HG03039 (cell line): ENCODE data around the gene TNPO3.
"Not testable (repeated sequence)": the region's sequence is repeated elsewhere in the genome, so short reads cannot be mapped to it uniquely, and the experiment has no call there.

Experiments
- ATAC-seq: cut with Tn5 transposase; IDR thresholded peaks from one replicate; pipeline ENCODE4 v1.9.1; 2021; ENCODE audit warnings: mild to moderate bottlenecking, moderate library complexity; ENCODE audit not compliant: unreplicated experiment

The TNPO3 gene

DNA sequence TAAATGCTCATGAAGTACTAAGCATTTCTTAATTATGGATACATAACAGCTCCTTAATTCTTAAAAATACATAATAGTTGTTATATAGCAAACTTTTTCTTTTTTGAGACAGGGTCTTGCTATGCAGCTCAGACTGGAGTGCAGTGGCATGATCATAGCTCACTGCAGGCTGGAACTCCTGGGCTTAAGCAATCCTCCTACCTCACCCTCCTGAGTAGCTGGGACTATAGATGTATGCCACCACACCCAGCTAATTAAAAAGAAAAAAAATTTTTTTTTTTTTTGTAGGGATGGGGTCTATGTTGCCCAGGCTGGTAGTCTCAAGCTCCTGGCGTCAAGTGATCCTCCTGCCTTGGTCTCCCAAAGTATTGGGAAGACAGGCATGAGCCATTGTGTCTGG is 86.3 kb downstream of the TNPO3 start:
- no peak for ATAC-seq

DNA sequence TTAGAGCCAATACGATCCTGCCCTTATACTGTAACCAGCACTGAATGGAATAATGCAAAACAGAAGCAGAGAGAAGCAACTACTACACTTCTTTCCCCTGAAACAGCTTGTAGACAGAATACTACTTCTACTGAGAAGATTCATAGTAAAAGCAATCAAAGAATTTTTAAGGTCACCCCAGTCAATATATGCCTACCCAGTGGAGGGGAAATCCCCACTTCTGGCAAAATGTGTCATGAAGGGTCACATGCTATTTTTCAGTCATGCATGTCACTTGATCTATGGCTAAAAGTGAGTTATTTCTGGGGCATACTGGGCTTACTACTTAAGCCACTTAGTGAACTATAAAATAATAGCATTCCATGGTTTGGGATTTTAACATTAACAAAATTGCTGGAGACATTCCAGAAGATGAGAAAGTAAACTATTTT is 91.6 kb downstream of the TNPO3 start:
- ATAC-seq: peak; percentile 60

GRCh38 chr7:128962899-128963298 is 92.0 kb downstream of the TNPO3 start:
- ATAC-seq: peak; percentile 15

DNA sequence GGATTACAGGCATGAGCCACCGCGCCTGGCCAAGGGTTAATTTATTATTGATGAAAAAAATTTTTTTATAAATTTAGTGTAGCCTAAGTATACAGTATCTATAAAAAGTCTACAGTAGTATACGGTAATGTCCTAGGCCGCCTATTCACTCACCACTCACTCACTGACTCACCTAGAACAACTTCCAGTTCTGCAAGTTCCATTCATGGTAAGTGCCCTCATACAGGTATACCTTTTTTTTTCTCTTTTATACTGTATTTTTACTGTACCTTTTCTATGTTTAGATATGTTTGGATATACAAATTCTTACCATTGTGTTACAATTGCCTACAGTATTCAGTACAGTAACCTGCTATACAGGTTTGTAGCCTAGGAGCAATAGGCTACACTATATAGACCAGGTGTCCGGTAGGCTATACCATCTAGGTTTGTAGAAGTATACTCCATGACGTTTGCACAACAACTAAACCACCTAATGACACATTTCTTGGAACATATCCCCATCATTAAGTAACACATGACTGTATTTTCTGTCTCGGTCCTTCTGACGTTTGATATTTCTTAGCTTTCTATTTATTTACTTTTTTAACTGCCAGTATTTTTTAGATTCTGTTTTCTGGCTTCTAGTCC is 93.8 kb downstream of the TNPO3 start:
- ATAC-seq: no peak

DNA sequence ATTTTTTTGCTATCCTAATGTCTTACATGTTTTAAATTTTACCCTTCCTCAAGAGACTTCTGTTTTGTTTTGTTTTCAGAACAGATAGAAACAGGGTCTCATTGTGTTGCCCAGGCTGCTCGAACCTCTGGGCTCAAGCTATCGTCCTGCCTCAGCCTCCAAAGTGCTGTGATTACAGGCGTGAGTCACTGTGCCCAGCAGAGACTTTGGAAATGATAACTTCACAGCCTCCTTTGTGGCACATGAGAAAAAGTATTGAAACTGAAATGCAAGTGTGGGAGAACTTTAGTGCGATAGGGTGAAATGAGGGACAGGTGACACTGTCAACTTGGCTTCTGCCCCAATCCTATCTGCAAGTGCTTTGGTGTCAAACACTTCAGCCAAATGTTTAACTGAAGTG is 95.6 kb downstream of the TNPO3 start:
- ATAC-seq: no peak

GRCh38 chr7:128955981-128956380 is 98.9 kb downstream of the TNPO3 start:
- ATAC-seq: no peak

GRCh38 chr7:128954830-128955802 is 99.8 kb downstream of the TNPO3 start:
- ATAC-seq: no peak

DNA sequence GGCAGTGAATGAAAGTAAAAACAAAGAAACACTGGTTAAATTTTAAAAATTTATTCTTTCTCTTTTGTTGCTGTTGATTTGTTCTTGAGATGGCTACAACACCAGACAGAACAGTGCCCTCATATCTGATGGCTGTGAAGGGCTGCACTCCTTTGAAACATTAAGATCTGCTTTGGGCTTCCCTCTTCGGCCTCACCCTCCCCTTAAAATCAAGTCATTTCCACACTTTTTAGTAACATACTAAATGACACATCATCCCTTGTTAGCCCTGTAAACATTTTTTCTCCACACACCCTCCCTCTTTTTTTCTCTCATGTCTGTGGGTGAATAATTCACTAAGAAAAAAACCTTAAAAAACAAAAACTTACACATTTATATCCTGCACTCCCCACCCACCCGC is 100.8 kb downstream of the TNPO3 start:
- ATAC-seq: no peak

- ATAC-seq: no peak
Measured at GRCh38 chr7:128951296-128951695, 103.6 kb downstream of the TNPO3 start.

- ATAC-seq: no peak
Measured at GRCh38 chr7:128948976-128949760, 105.7 kb downstream of the TNPO3 start.

- no peak for ATAC-seq
Measured at GRCh38 chr7:128948312-128948973, 106.5 kb downstream of the TNPO3 start.

DNA sequence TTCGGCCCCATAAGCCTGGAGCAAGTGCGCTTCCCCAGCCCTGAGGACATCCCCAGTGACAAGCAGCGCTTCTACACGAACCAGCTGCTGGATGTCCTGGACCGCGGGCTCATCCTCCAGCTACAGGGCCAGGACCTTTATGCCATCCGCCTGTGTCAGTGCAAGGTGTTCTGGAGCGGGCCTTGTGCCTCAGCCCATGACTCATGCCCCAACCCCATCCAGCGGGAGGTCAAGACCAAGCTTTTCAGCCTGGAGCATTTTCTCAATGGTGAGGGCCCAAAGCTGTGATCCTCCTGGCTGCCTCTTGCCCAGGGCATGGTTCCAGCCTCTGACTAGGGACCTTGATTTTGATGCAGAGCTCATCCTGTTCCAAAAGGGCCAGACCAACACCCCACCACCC is 107.1 kb downstream of the TNPO3 start:
- ATAC-seq: no peak

- ATAC-seq: no peak
Measured at GRCh38 chr7:128946936-128947830, 107.7 kb downstream of the TNPO3 start.

- ATAC-seq: no peak
Measured at GRCh38 chr7:128945668-128946366, 109.1 kb downstream of the TNPO3 start.

- ATAC-seq: no peak
Measured at GRCh38 chr7:128944487-128945236, 110.2 kb downstream of the TNPO3 start.

GRCh38 chr7:128943251-128943650 is 111.7 kb downstream of the TNPO3 start:
- not testable (repeated sequence) for ATAC-seq

DNA sequence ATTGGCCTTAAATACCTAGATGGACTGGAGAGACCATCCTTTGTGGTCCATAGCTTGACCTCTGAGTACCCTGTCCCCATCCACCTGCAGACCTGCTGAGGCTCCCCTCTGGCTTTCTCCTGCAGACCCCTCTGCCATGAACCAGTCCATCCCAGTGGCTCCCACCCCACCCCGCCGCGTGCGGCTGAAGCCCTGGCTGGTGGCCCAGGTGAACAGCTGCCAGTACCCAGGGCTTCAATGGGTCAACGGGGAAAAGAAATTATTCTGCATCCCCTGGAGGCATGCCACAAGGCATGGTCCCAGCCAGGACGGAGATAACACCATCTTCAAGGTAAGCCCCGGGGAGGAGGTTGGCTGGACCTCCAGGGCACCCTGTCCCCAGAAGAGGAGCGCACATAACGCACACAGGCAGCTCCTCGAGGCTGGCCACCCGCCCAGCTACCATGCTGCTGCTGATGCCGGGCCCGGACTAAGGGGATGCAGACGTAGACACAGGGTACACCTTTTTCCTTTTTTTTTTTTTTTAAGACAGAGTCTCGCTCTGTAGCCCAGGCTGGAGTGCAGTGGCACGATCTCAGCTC is 112.9 kb downstream of the TNPO3 start:
- no peak for ATAC-seq

DNA sequence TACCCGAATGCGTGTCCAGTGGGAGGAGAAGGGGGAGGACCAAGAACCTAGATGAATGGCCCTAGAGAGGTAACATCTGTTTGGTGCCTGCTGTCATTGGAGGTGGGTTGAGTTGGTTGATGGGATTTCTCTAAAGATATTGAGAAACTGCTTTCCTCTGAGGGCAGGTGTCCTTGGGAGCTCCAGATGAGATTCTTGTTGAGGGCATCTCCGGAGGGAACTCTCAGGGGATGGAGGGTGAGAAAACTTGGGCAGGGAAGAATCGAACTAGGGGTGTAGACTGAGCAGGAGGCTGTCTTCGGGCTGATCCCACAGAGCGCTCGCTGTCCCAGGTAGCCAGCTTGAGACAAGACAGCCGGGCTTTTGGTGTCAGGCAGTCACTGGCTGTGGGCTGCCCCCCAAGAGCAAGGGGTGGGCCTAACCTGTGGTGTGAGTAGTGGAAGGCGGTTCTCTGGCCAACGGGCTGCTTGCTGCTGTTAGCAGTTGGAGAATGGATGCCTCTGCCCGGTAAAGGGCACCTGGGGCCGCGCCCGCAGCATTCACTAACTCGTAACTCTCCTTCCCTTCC is 113.5 kb downstream of the TNPO3 start:
- ATAC-seq: no peak
